HepG2 (cell line): ENCODE measurements around the gene DPYD.

Experiments
- CTCF ChIP-seq: sonication (generic); formaldehyde crosslinking; IDR thresholded peaks from 2 replicates; pipeline ENCODE4 v1.5.0; 2020; ENCODE audit warnings: mild to moderate bottlenecking, missing genetic modification reagents, moderate library complexity
- ZNF292 ChIP-seq: sonication (generic); formaldehyde crosslinking; IDR thresholded peaks from 2 replicates; pipeline ENCODE4 v1.8.1; 2022; ENCODE audit warnings: mild to moderate bottlenecking, low read depth, missing genetic modification reagents, borderline replicate concordance
- ZNF747 ChIP-seq: sonication (generic); formaldehyde crosslinking; IDR thresholded peaks from 2 replicates; pipeline ENCODE4 v1.8.1; 2023; ENCODE audit warnings: missing genetic modification reagents, mild to moderate bottlenecking, borderline replicate concordance

- no peak for TF ChIP-seq ZNF292 (CRISPR knock-in tag)
- TF ChIP-seq ZNF747 (CRISPR knock-in tag), result no peak
- no peak for TF ChIP-seq CTCF (CRISPR knock-in tag)
Measured at GRCh38 chr1:97105531-97105930, 815.3 kb downstream of the DPYD start.
